HT1080 (cell line): ENCODE measurements around the gene ADAMTS18. TPM values are rescaled to one million over a fixed set of nuclear protein-coding genes. Genes with fewer than 3 reads are reported as not detected.

Experiments
- total RNA-seq: library from RNA; depleted of rRNA; stranded (reverse); fragments of >200 nt; shearing (Covaris generic); gene quantifications from 2 replicates; pipeline ENCODE4 v1.2.3, GENCODE V29; 2014; rRNA removed

The ADAMTS18 gene
- total RNA-seq, 1 experiment from 2014 or later, result 0.14 TPM

Other genes with a start within 250 kb of the ADAMTS18 start
- 7.8 and 12.9 TPM in 2 replicates for gene MON1B, start 243.8 kb downstream of the ADAMTS18 start, total RNA-seq
- gene SYCE1L, start 235.6 kb downstream of the ADAMTS18 start, total RNA-seq, result not detected in 2 replicates